HEK293 (cell line): Measurements from ENCODE around the gene ZFAND3.

Source experiments
- GFI1B ChIP-seq: fragments of 450-650 bp; formaldehyde crosslinking; IDR thresholded peaks from 2 replicates; pipeline ENCODE4 v1.5.1; 2016; ENCODE audit warnings: missing biosample characterization, missing genetic modification characterization
- GLI2 ChIP-seq: fragments of 450-650 bp; formaldehyde crosslinking; IDR thresholded peaks from 2 replicates; pipeline ENCODE4; 2017; ENCODE audit warnings: missing biosample characterization, missing genetic modification characterization, low read depth, borderline replicate concordance
- GLI4 ChIP-seq: fragments of 450-650 bp; formaldehyde crosslinking; IDR thresholded peaks from 2 replicates; pipeline ENCODE4 v1.5.1; 2016; ENCODE audit warnings: missing biosample characterization, missing genetic modification characterization
- HIC1 ChIP-seq: fragments of 450-650 bp; formaldehyde crosslinking; IDR thresholded peaks from 2 replicates; pipeline ENCODE4 v1.5.1; 2016; ENCODE audit warnings: missing biosample characterization, missing genetic modification characterization
- KLF7 ChIP-seq: fragments of 450-650 bp; formaldehyde crosslinking; IDR thresholded peaks from 2 replicates; pipeline ENCODE4 v1.5.1; 2016; ENCODE audit warnings: missing biosample characterization, missing genetic modification characterization, borderline replicate concordance
- MYNN ChIP-seq: fragments of 450-650 bp; formaldehyde crosslinking; IDR thresholded peaks from 2 replicates; pipeline ENCODE4 v1.5.1; 2016; ENCODE audit warnings: missing biosample characterization, missing genetic modification characterization, borderline replicate concordance
- TCF7L2 ChIP-seq: IDR thresholded peaks from 2 replicates; pipeline ENCODE4 v1.6.1; 2011; ENCODE audit warnings: low read depth, mild to moderate bottlenecking, inconsistent platforms, low read length, moderate library complexity, borderline replicate concordance
- ZBTB21 ChIP-seq: fragments of 450-650 bp; formaldehyde crosslinking; IDR thresholded peaks from 2 replicates; pipeline ENCODE4 v1.5.1; 2017; ENCODE audit warnings: missing biosample characterization, missing genetic modification characterization
- ZEB2 ChIP-seq: fragments of 450-650 bp; formaldehyde crosslinking; IDR thresholded peaks from 2 replicates; pipeline ENCODE4 v1.5.1; 2016; ENCODE audit warnings: missing biosample characterization, missing genetic modification characterization
- ZNF214 ChIP-seq: fragments of 450-650 bp; formaldehyde crosslinking; IDR thresholded peaks from 2 replicates; pipeline ENCODE4 v1.5.1; 2017; ENCODE audit warnings: missing biosample characterization, mild to moderate bottlenecking, missing genetic modification characterization, borderline replicate concordance
- ZNF266 ChIP-seq: fragments of 450-650 bp; formaldehyde crosslinking; IDR thresholded peaks from 2 replicates; pipeline ENCODE4 v1.5.1; 2016; ENCODE audit warnings: missing biosample characterization, missing genetic modification characterization, low read depth
- ZNF350 ChIP-seq: fragments of 450-650 bp; formaldehyde crosslinking; IDR thresholded peaks from 2 replicates; pipeline ENCODE4 v1.5.0; 2017; ENCODE audit warnings: missing biosample characterization, mild to moderate bottlenecking, missing genetic modification characterization
- ZNF398 ChIP-seq: fragments of 450-650 bp; formaldehyde crosslinking; IDR thresholded peaks from 2 replicates; pipeline ENCODE4 v1.5.1; 2017; ENCODE audit warnings: missing biosample characterization, missing genetic modification characterization
- ZNF449 ChIP-seq: fragments of 450-650 bp; formaldehyde crosslinking; IDR thresholded peaks from 2 replicates; pipeline ENCODE4 v1.5.1; 2017; ENCODE audit warnings: missing biosample characterization, mild to moderate bottlenecking, missing genetic modification characterization, moderate library complexity
- ZNF518A ChIP-seq: fragments of 450-650 bp; formaldehyde crosslinking; conservative IDR thresholded peaks from 2 replicates; pipeline ENCODE4 v1.5.1; 2016; ENCODE audit warnings: low read depth, missing biosample characterization, missing genetic modification characterization
- ZNF555 ChIP-seq: fragments of 450-650 bp; formaldehyde crosslinking; conservative IDR thresholded peaks from 2 replicates; pipeline ENCODE4 v1.5.1; 2017; ENCODE audit warnings: missing biosample characterization, mild to moderate bottlenecking, missing genetic modification characterization, inconsistent platforms
- ZNF561 ChIP-seq: fragments of 450-650 bp; IDR thresholded peaks from 2 replicates; pipeline ENCODE4 v1.5.1; 2018; ENCODE audit warnings: missing biosample characterization, missing genetic modification characterization, borderline replicate concordance
- ZNF571 ChIP-seq: fragments of 450-650 bp; formaldehyde crosslinking; IDR thresholded peaks from 2 replicates; pipeline ENCODE4 v1.5.0; 2017; ENCODE audit warnings: missing biosample characterization, missing genetic modification characterization
- ZNF658 ChIP-seq: fragments of 450-650 bp; formaldehyde crosslinking; IDR thresholded peaks from 2 replicates; pipeline ENCODE4; 2016; ENCODE audit warnings: missing biosample characterization, missing genetic modification characterization
- ZNF664 ChIP-seq: fragments of 450-650 bp; formaldehyde crosslinking; IDR thresholded peaks from 2 replicates; pipeline ENCODE4 v1.5.1; 2016; ENCODE audit warnings: missing biosample characterization, missing genetic modification characterization
- ZNF670 ChIP-seq: fragments of 450-650 bp; formaldehyde crosslinking; IDR thresholded peaks from 2 replicates; pipeline ENCODE4 v1.5.1; 2016; ENCODE audit warnings: missing biosample characterization, missing genetic modification characterization, low read depth

ZFAND3 gene

GRCh38 chr6:38176797-38177751 is 357.5 kb downstream of the ZFAND3 start (continued):
- TF ChIP-seq HIC1 (tag by site-specific recombination) (no peak), ZBTB21 (tag by site-specific recombination) (no peak), ZNF518A (no peak), ZNF449 (no peak), GLI4 (tag by site-specific recombination) (no peak), MYNN (tag by site-specific recombination) (no peak), ZNF658 (tag by site-specific recombination) (no peak), ZNF670 (tag by site-specific recombination) (no peak), ZNF214 (tag by site-specific recombination) (no peak), GLI2 (tag by site-specific recombination) (no peak), ZEB2 (tag by site-specific recombination) (no peak), KLF7 (tag by site-specific recombination) (no peak), ZNF571 (tag by site-specific recombination) (no peak), TCF7L2 (no peak), ZNF555 (tag by site-specific recombination) (no peak), ZNF561 (no peak), ZNF266 (tag by site-specific recombination) (no peak), ZNF398 (0 out of 2 replicates have a peak, but pooled peaks have one; percentile 36), ZNF664 (tag by site-specific recombination) (no peak), GFI1B (tag by site-specific recombination) (no peak), ZNF350 (no peak)
